HG02610 (cell line): ENCODE measurements around the gene DNAJB2.
"Not testable (repeated sequence)": the region's sequence is repeated elsewhere in the genome, so short reads cannot be mapped to it uniquely, and the experiment has no call there.

Experiments
- ATAC-seq: cut with Tn5 transposase; IDR thresholded peaks from one replicate; pipeline ENCODE4 v1.9.1; 2021; ENCODE audit warnings: mild to moderate bottlenecking, moderate library complexity; ENCODE audit not compliant: unreplicated experiment

DNAJB2 gene

DNA sequence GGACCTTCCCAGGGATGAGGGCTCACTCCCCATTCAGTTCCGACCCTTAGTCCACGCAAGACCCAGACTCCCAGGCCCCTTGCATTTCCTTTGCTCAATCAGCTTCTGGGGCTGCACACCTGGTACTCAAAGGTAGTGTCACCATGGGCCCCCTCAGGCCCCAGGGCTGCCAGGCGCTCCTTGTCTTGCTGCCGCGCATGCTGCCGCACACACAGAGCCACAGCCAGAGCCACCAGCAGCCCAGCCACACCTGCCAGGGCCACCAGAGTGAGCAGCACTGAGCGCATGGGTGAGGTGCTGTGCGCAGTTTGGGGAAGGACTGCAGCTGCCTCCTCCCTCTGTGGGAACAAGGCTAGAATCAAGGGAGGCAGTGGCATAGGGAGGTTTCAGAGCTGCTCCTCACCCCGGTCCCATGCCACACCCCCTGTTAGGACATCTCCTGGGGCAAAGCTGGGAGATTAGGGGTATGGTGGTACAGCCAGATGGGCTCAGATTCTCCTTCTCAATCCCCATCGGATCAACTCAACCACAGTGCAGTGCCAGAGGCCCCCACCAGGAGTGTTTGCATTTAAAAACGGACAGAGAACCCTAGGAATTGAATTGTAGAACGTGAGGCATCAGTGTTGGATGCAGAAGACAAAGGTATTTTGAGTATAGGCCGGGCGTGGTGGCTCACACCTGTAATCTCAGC lies 18.7 kb downstream of the DNAJB2 start:
- ATAC-seq: no peak

DNA sequence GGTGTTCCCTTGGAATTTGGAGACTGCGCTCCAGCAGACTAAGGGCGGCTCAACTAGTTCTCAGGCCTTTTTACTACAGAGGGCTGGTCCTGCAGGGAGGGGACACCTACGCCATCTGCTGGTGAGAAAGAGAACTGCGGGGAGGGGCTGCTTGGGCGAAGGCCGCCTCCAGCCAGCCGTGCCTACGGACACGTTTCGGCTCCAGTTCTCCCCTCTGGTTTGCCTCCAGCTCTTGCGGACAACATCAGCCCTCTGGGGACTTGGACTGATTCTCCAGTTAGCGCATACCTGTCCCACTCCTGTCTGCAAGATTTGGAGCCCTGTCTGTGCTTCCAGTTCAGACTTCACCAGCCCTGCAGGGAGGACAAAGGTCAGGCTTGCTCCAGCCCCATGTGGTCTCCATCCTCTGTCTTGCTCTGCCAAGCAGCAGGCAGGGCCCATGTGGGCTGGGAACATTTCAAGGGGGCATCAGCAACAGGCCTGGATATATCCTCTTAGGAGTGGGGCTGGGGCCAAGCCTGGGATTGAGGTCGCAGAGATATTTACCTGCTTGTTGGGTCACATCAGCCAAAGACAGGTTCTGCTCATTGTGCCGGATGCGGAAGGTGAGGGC lies 19.7 kb downstream of the DNAJB2 start:
- ATAC-seq: peak; percentile 51

DNA sequence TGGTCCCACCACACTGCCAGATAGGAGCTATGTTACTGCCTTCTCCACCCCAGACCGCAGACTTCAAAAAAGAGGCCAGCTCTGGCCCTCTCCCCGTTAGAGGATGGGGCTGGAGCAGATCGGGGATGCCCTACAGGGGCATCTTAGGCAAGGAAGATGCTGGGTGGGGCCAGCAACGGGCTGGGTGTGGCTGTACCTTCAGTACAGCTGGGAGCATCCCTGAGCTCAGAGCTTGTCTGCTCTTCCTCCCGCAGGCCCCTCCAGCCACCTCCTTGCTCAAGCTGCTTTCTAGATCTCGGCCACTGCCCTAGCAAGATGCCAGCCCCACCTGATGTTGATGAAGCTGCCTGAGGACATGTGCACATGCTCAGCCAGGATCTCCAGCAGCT lies 20.2 kb downstream of the DNAJB2 start:
- ATAC-seq: no peak

DNA sequence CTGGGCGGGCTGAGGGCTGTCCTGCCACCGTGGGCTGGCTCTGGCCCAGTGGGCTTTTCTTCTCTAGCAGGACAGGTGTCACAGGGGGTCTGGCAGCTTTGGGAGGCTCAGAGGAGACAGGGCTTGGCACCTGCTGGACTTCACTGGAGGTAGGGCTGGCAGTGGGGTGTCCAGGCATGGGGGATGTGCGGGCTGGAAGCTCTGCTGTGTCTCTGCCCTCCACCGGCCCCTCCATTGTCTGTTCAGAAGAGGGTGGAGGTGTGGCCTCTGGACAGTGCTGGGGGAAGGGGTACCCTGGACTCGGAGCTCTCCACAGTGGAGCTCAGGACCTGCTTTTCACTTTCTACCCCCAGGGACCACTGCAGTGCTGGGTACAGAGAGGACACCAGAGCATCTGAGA lies 20.9 kb downstream of the DNAJB2 start:
- no peak for ATAC-seq

DNA sequence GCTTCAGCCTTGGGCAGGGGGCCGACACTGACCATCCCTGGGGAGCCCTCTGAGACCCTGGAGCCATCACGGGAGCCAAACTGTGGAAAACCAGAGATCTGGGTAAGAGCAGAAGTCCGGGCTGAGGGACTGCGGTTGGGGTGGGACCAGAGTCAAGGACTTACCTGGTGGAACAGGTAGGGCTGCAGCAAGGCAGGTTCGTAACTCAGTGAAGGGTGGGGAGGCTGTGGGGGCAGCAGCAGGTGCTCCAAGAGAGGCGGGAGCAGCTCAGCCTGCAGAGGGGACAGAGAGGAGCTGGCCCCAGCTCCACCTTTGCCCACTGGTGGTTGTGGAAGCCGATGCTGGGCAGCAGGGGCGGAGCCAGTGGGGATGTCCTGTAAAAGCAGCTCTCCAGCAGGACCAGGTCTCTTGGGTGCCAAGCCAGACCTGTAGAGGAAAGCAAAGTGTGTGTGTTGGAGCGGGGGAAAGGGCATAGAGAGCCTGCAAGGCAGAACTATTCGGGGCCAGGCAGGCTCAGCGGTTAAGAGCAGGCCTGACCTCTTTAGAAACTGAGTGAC lies 23.3 kb downstream of the DNAJB2 start:
- no peak for ATAC-seq

DNA sequence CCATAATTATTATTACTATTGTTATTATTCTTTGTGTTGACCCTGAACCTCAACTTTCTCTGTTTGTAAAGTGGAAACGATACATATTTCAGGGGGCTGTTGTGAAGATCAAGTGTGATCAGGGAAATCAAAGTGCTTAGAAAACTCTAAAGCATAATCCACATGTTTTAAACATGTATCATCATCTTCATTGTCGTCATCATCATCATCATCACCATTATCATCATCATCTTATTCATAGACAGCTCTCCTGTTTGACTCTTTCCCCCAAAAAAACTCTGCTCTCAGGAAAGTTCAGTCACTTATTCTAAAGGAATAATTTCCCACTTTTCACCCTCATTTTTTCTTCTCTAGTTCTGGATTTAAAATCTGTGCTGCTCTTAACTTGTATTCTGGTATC lies 25.1 kb downstream of the DNAJB2 start:
- ATAC-seq: no peak

DNA sequence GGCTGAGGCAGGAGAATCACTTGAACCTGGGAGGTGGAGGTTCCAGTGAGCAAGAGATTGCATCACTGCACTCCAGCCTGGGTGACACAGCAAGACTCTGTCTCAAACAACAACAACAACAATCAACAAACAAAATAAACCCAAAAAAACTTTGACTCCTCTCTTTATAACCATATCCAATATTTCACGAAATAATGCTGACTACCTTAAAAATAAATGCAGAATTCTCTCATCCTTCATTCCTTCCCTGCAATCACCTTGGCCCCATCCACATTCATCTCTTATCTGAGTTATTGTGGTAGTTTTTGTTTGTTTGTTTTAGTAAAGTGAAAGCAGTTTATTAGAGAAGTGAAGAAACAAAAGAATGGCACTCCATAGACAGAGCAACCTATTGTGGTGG lies 26.9 kb downstream of the DNAJB2 start:
- no peak for ATAC-seq

DNA sequence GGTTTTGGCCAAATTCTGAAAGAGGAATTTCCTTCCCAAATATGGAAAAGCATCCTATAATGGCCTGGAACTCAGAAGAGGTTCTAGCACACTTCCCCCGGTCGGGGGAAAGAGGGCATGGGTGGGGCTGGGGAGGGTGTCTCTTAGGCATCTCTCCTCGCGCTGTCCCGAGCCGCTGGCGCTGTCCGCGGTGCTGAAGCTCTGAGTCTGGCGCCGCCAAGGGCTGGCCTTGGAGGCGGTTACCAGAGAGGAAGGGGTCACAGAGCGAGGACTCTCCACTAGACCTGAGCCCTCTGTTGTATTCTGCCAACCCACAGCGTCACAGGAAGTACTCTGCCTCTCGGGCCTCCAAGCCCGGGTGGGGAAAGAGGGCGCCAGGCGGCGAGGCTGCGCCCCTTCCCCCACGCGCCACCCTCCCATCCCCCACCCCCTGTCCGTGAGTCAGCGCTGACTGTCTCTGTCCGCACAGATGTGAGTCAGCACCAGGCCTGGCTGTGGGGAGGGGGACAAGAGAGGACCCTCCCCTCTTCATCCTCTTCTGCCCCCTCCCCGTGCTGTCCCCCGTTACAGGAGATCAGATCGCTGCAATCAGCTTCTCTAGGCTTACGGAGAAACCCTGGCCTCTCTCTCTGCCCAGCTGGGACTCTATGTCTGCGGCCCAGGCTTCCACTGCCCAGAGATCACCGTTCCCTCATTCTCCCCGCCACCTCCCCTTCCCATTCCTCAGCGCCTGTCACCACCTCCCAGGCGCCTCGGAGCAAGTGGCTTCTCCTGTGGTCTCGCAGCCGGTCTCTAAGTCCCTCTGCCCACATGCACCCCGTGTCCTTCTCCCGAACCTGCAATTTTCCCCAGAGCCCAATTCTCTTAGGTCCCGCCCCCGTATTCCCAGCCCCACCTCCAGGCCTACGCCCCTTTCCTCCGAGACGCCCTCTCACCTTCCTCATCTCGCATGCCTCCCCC lies 29.3 kb downstream of the DNAJB2 start:
- ATAC-seq: no peak

DNA sequence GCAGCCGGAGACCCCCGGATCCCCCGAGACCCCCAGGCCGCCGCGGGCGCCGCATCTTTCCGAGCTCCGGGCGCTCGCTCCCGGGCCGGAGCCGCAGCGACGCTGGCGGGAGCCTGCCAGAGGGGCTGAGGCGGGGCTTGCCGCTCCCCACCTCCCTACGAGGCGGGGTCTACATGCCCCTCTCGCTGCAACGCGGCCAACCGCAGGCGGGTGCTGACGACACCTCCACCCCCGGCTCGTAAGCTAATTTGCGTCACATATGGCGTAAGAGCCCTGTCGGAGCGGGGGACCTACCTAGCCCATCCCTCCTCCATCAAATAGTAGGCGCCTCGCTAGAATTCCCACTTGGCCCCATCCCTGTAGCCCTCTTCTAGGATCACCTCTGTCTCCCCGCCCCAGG lies 30.1 kb downstream of the DNAJB2 start, which contains the start of gene PTPRN:
Gene PTPRN (minus strand): TSS at position 124 of the 400 bp plus-strand sequence. CDS start 69 bp downstream, at position 55.
- no peak for ATAC-seq

DNA sequence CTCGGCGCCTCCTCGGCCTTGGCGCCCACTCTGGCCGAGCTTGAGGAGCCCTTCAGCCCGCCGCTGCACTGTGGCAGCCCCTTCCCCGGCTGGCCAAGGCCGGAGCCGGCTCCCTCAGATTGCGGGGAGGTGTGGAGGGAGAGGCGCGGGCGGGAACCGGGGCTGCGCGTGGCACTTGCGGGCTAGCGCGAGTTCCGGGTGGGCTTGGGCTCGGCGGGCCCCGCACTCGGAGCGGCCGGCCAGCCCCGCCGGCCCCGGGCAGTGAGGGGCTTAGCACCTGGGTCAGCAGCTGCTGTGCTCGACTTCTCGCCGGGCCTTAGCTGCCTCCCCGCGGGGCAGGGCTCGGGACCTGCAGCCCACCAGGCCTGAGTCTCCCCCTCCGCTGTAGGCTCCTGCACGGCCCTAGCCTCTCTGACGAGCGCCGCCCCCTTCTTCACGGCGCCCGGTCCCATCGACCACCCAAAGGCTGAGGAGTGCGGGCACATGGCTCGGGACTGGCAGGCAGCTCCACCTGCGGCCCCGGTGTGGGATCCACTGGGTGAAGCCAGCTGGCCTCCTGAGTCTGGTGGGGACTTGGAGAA lies 33.6 kb downstream of the DNAJB2 start:
- not testable (repeated sequence) for ATAC-seq

DNA sequence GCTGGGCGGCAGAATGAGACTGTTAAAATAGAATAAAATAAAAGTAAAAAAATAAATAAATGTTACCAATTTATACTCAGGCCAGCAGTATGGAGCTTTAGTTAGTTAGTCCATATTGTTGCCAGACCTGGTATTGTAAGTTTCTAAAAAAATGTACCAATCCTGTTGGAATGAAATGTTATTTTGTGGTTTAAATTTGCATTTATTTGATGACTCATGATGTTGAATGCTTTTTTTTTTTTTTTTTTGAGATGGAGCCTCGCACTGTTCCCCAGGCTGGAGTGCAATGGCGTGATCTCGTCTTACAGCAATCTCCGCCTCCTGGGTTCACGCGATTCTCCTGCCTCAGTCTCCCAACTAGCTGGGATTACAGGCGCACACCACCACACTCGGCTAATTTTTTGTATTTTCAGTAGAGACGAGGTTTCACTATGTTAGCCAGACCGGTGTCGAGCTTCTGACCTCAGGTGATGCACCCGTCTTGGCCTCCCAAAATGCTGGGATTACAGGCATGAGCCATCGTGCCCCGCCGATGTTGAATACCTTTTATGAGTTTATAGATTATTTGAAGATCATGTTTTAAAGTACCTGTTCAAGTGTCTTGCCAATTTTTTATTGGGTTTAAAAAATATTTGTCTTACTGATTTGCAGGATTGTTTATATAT lies 35.8 kb downstream of the DNAJB2 start:
- no peak for ATAC-seq

DNA sequence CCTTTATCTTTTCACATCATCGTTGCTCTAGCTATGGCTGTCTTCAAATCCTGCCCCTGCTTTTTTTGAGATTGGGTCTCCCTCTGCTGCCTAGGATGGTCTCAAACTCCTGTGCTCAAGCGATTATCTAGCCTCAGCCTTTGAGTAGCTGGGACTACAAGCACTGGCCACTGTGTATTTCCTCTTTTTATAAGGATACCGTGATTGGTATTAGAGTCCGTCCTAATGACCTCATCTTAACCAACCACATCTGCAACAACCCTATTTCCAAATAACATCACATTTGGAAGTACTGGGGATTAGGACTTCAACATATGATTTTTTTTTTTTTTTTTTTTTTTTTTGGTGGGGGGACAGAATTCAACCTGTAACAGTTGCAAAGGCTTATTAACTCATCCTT lies 44.3 kb downstream of the DNAJB2 start:
- ATAC-seq: no peak

DNA sequence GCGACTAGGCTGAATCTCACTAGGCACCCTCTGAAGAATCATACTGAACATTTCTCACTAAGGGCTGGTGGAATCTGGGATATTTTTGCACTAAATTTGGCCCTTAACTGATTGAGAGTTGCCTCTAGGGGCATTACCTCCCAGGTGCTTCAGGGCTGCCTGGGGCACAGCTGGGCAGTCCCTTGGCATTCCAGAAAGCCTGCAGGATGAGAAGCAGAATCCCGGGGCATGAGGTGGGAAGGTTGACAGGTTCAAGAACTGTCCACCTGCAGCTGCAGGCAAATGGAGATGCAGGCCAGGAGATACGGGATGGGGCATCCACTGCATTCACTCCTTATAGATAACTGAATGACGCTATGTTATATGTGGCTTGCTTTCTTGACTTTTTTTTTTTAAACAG lies 46.0 kb downstream of the DNAJB2 start:
- no peak for ATAC-seq

DNA sequence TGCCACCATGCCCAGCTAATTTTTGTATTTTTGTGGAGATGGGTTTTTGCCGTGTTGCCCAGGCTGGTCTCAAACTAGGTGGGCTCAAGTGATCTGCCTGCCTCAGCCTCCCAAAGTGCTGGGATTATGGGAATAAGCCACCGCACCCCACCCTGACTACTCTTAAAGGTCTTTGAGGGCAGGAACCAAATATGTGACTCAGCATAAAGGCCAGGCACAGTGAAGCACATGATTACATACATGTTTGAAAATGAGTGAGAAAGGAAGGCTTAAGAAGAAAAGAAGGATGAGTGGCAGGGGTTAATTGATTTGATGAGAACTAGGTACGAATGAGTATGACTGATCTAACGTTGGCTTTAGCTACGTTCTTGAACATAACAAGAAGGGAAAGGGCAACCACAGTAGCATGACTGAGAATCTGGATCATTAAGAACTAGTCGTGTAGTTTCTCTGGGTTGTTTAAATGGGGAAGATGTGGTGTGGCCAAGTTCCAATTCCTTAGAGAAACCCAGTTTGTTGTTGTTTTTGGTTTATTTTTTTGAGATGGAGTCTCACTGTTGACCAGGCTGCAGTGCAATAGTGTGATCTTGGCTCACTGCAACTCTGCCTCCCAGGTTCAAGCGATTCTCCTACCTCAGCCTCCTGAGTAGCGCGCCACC lies 46.6 kb downstream of the DNAJB2 start:
- ATAC-seq: no peak

DNA sequence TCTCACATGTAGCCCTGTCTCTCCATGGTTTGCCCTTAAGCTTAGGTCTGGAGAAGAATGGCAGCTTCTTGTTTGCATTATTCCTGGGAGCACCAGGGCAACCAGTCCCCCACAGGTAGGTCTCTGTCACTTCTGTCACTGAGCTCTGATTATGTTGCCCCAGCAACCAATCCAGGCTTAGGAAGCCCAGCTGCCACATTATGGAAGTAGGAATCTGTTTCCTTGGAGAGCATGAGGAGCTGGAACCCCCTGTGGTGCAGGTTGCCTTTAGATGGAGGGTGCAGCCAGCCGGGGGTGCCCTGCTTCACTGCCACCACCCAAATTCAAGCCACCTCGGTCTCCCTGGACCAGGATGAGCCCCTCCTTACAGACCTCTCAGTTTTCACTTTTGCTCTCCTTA lies 48.6 kb downstream of the DNAJB2 start:
- ATAC-seq: no peak

DNA sequence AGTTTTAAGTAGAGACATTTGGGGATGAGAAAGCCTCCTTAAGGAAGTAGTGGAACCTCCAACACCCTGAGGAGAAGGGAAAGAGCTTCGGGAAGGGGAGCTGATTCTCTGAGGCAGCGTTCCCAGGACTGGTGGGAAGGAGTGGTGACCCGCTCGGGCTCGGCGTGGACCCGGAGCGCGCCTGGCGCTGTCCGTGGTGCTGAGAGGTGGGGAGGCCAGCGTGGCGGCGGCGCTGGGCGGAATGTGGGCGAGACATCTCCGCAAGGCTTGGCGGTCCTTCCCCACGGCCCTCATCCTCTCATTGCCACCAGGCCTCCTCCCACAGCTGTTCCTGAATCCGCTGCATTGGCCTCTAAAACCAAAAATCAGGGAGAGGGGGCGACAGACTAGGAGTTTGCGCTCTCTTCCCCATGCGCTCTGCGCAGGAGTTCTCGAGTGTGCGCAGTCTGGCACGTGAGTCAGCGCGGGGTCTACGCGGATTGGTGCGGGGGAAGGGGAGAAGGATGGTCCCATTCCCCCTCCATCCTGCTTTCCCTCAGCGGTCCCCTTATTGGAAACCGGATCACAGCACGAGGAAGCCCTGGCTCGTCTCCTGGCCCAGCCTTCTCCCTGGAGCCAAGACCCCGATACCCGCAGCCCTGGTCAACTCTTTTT lies 52.5 kb downstream of the DNAJB2 start:
- no peak for ATAC-seq

DNA sequence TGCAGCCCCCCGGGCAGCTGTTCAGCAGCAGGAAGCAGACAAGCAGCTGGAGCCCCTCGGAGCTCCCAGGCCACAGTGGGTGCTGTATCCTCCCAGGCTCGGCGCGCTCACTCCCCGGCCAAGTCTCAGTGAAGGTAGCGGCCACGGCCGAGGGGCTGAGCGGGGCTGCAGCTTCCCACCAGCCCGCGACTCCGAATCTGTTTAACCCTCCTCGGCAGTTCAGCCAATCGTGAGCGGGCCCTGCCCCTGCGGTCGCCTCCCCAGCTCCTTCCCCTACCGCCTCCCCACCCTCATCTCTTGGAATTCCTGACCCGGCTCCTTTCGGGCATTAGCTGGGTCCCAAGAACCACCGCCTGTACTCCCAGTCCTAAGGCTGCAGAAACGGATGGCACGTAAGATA lies 53.4 kb downstream of the DNAJB2 start, which contains the start of gene RESP18:
Gene RESP18 (minus strand): TSS at position 203 of the 400 bp plus-strand sequence.
- no peak for ATAC-seq

DNA sequence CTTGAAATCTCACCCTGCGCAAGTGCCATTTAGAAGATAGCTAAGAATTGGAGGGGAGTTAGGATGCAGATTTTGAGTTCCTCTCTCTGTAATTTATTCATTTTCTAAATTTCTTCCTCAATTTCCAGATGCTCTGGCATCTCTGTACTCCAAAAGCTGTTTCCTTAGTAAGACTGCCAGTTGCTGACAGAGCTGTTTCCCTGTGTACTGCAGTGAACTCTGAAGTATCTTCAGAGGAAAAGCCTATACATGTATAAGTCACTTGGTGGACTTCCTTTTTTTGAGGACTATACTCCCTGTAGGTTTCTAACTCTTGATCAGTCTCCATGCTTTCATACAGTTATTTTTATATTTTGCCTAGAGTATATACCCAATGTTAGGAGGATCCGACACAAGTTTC lies 54.9 kb downstream of the DNAJB2 start:
- ATAC-seq: no peak

DNA sequence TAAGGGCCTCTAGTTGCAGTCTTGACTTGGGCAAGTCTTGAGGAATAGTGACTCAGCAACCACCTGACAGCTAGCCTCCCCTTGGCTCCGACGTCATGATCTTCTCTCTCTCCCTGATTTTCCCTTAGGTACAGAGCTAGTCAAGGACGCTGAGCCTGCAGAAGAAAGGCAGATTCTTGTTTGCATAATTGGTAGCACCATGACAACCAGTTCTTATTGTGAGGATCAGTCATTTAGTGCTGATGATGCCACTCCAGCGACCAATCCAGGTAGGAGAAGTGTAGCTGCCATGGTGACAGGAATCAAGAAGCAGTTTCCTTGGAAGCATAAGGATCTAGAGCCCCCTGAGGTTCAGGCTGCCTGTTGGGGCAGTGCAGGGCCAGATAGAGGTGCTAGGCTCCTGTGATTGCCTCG lies 56.2 kb downstream of the DNAJB2 start:
- ATAC-seq: no peak
